Body of pancreas (tissue), 4 donors: ENCODE data around the gene EPC2.

ENCODE experiments used
- CTCF ChIP-seq, 7 experiments: fragments of 450-650 bp in 4 of 7; fragments of 200-600 bp in 3 of 7; sonication (generic) in 3 of 7; IDR thresholded peaks; one replicate each; pipeline ENCODE4 v1.5.1; 2016 to 2019; ENCODE audit warnings: antibody characterized with exemption in 7 of 7
- POLR2A ChIP-seq, 3 donors: fragments of 450-650 bp; IDR thresholded peaks; one replicate each; pipeline ENCODE4 v1.6.1; 2016; ENCODE audit warnings: antibody characterized with exemption in 3 of 3, mild to moderate bottlenecking in 2 of 3

GRCh38 chr2:148649936-148650335, 5.4 kb downstream of the EPC2 start:
- no peak for TF ChIP-seq POLR2A (IDR thresholded peaks at IDR 0.05)
- TF ChIP-seq CTCF (IDR thresholded peaks at IDR 0.05): no peak
